ENCODE results near the gene LAD1. TPM values are rescaled to one million over a fixed set of nuclear protein-coding genes. Genes with fewer than 3 reads are reported as not detected.

LAD1 gene
- total RNA-seq, 2 experiments from 2014 or later = not detected

GRCh38 chr1:201396861-201397464, 2.2 kb downstream of the LAD1 start:
- DNase-seq (ENCODE audit: low spot score) = no peak
- Histone ChIP-seq H3K27ac (ENCODE audit: low read depth, low read length, poor library complexity, severe bottlenecking) (no peak overlapping the region), H3K9me2 (ENCODE audit: insufficient read depth, low read length) (no peaks in the 10 kb centered on the region), H3K4me1 (ENCODE audit: insufficient read depth, low read length, poor library complexity, severe bottlenecking) (no peaks in the 10 kb centered on the region), H3K4me3 (ENCODE audit: low read depth, low read length, poor library complexity, severe bottlenecking) (no peak overlapping the region), H2AFZ (ENCODE audit: low read length) (no peak overlapping the region), H3K36me3 (ENCODE audit: insufficient read depth, low read length) (no peaks in the 10 kb centered on the region), H3K9me3 (ENCODE audit: low read length) (no peaks in the 10 kb centered on the region), H3K79me2 (ENCODE audit: insufficient read depth, low read depth, low read length) (no peaks in the 10 kb centered on the region), H4K20me1 (ENCODE audit: insufficient read depth, low read length) (no peaks in the 10 kb centered on the region), H3K4me2 (ENCODE audit: low read length) (no peak overlapping the region)
- intact Hi-C loops (cut with micrococcal nuclease; ENCODE audit: unreplicated experiment) = no loop called here
- ChIA-PET POLR2A (interaction anchor here (1.0 kb wide), 1 partner anchor 9 kb away, joined by 4 read pairs; no protein-coding TSS in a partner anchor), CTCF (ENCODE audit: unreplicated experiment) (no interaction called here)
- BruUV-seq (replicated peaks) = no TSS peak
- TF ChIP-seq CTCF (conservative IDR thresholded peaks at IDR 0.05; ENCODE audit: low read length) (no peak), EZH2phosphoT487 (IDR thresholded peaks at IDR 0.05; ENCODE audit: borderline replicate concordance, low read depth, low read length) (no peak)

GRCh38 chr1:201395936-201396335, 3.2 kb downstream of the LAD1 start:
- H3K9me2 ChIP-seq (ENCODE audit: insufficient read depth, low read length) = no peaks in the 10 kb centered on the region
- intact Hi-C loops (cut with micrococcal nuclease; ENCODE audit: unreplicated experiment) = no loop called here
- ChIA-PET POLR2A (interaction anchor here (0.6 to 1.0 kb wide), 3 partner anchors 10 to 581 kb away, joined by 3 to 4 read pairs (median 4); no protein-coding TSS in a partner anchor), CTCF (ENCODE audit: unreplicated experiment) (no interaction called here)
- no peak overlapping the region for H2AFZ ChIP-seq (ENCODE audit: low read length)
- H4K20me1 ChIP-seq (ENCODE audit: insufficient read depth, low read length) = no peaks in the 10 kb centered on the region
- no peak overlapping the region for H3K4me3 ChIP-seq (ENCODE audit: low read depth, low read length, poor library complexity, severe bottlenecking)
- no TSS peak for BruUV-seq (replicated peaks)
- H3K27ac ChIP-seq (ENCODE audit: low read depth, low read length, poor library complexity, severe bottlenecking) = no peak overlapping the region
- no peak overlapping the region for H3K4me2 ChIP-seq (ENCODE audit: low read length)
- DNase-seq (ENCODE audit: low spot score) = no peak
- H3K9me3 ChIP-seq (ENCODE audit: low read length) = no peaks in the 10 kb centered on the region
- TF ChIP-seq EZH2phosphoT487 (IDR thresholded peaks at IDR 0.05; ENCODE audit: borderline replicate concordance, low read depth, low read length) = no peak
- no peaks in the 10 kb centered on the region for H3K4me1 ChIP-seq (ENCODE audit: insufficient read depth, low read length, poor library complexity, severe bottlenecking)
- no peaks in the 10 kb centered on the region for H3K79me2 ChIP-seq (ENCODE audit: insufficient read depth, low read depth, low read length)
- H3K36me3 ChIP-seq (ENCODE audit: insufficient read depth, low read length) = no peaks in the 10 kb centered on the region

GRCh38 chr1:201394591-201394990, 4.5 kb downstream of the LAD1 start:
- ChIA-PET CTCF (ENCODE audit: unreplicated experiment) (interaction anchor here (0.5 kb wide), 1 partner anchor 16 kb away, joined by 3 read pairs; no protein-coding TSS in a partner anchor), POLR2A (no interaction called here)
- Histone ChIP-seq H3K4me2 (ENCODE audit: low read length) (no peak overlapping the region), H3K36me3 (ENCODE audit: insufficient read depth, low read length) (no peaks in the 10 kb centered on the region), H3K9me2 (ENCODE audit: insufficient read depth, low read length) (no peaks in the 10 kb centered on the region), H4K20me1 (ENCODE audit: insufficient read depth, low read length) (no peaks in the 10 kb centered on the region), H2AFZ (ENCODE audit: low read length) (no peak overlapping the region), H3K4me3 (ENCODE audit: low read depth, low read length, poor library complexity, severe bottlenecking) (no peak overlapping the region), H3K4me1 (ENCODE audit: insufficient read depth, low read length, poor library complexity, severe bottlenecking) (no peaks in the 10 kb centered on the region), H3K9me3 (ENCODE audit: low read length) (no peaks in the 10 kb centered on the region), H3K79me2 (ENCODE audit: insufficient read depth, low read depth, low read length) (no peaks in the 10 kb centered on the region), H3K27ac (ENCODE audit: low read depth, low read length, poor library complexity, severe bottlenecking) (no peak overlapping the region)
- TF ChIP-seq EZH2phosphoT487 (IDR thresholded peaks at IDR 0.05; ENCODE audit: borderline replicate concordance, low read depth, low read length) = no peak
- no peak for TF ChIP-seq CTCF (conservative IDR thresholded peaks at IDR 0.05; ENCODE audit: low read length)
- DNase-seq (ENCODE audit: low spot score) = no peak
- no TSS peak for BruUV-seq (replicated peaks)
- intact Hi-C loops (cut with micrococcal nuclease; ENCODE audit: unreplicated experiment) = no loop called here
